ENCODE data around the gene SUSD3. TPM values are rescaled to one million over a fixed set of nuclear protein-coding genes. Genes with fewer than 3 reads are reported as not detected.

Gene SUSD3
- total and polyA plus RNA-seq, 10 of the 15 experiments (the other 5 are each of a cell fraction or from before 2014, with no cell fraction given): 2.5 to 92.0 (median 31.1) TPM

- no peak overlapping the region for H2AFZ ChIP-seq (ENCODE audit: control insufficient read depth, low read depth, low read length)
- ChIA-PET POLR2A (no interaction called here), SMC1A (ENCODE audit: uncharacterized antibody, unreplicated experiment) (no interaction called here), CTCF (no interaction called here), RAD21 (ENCODE audit: unreplicated experiment) (no interaction called here)
- FAIRE-seq (no peak), ATAC-seq (no peak), DNase-seq (ENCODE audit: low read depth, low spot score) (no peak)
- intact Hi-C loops (cut with micrococcal nuclease; ENCODE audit: unreplicated experiment) (no loop called here), in situ Hi-C loops (cut with MboI) (no loop called here)
- no peaks in the 10 kb centered on the region for H3K9me3 ChIP-seq (replicated peaks; ENCODE audit: control insufficient read depth, insufficient read depth, low read length)
- no TSS peak for BruUV-seq (replicated peaks)
- H3K4me3 ChIP-seq: no peak overlapping the region
- H3K27me3 ChIP-seq (replicated peaks in 1 of 2; ENCODE audit: control insufficient read depth in 2 of 2, insufficient read depth in 2 of 2, low read length in 1 of 2): no peaks in the 10 kb centered on the region
- no peak overlapping the region for H3K27ac ChIP-seq (ENCODE audit: control insufficient read depth, insufficient read depth)
- H3K9ac ChIP-seq (ENCODE audit: control insufficient read depth, insufficient read depth, low read length): no peak overlapping the region
- no peaks in the 10 kb centered on the region for H3K79me2 ChIP-seq (ENCODE audit: control insufficient read depth, insufficient read depth, low read length)
- no peaks in the 10 kb centered on the region for H4K20me1 ChIP-seq (ENCODE audit: control insufficient read depth, insufficient read depth)
- 15% methylated on average over 4 of the region's 4 CpGs for WGBS (ENCODE audit: insufficient coverage, insufficient replicate concordance, low lambda C conversion rate, missing lambda C conversion rate)
- H3K4me1 ChIP-seq (ENCODE audit: control insufficient read depth, insufficient read depth, low read length): peaks cover 8% of the 10 kb centered on the region
- H3K36me3 ChIP-seq (ENCODE audit: control insufficient read depth in 2 of 2, insufficient read depth in 2 of 2, low read length in 1 of 2): peaks cover 6 to 23% of the 10 kb centered on the region in 2 experiments; a peak in 3 of 4 replicates
- no peak overlapping the region for H3K4me2 ChIP-seq (ENCODE audit: control insufficient read depth, insufficient read depth)
- TF ChIP-seq TCF12 (IDR thresholded peaks at IDR 0.05; ENCODE audit: low read depth, low read length) (no peak), RFX5 (IDR thresholded peaks at IDR 0.05; ENCODE audit: low read depth, low read length) (no peak), SUZ12 (IDR thresholded peaks at IDR 0.05; ENCODE audit: unreplicated experiment) (no peak), USF1 (IDR thresholded peaks at IDR 0.05; ENCODE audit: borderline replicate concordance, extremely low read length, insufficient read depth, low read depth, low read length) (no peak), ZBTB40 (IDR thresholded peaks at IDR 0.05; ENCODE audit: borderline replicate concordance) (no peak), ZNF217 (IDR thresholded peaks at IDR 0.05) (no peak), CHD1 (IDR thresholded peaks at IDR 0.05; ENCODE audit: low read depth, low read length) (no peak), KAT2A (conservative IDR thresholded peaks at IDR 0.05; ENCODE audit: control insufficient read depth, low read depth, low read length) (no peak), MYB (IDR thresholded peaks at IDR 0.05; ENCODE audit: borderline replicate concordance, low read depth, low read length) (no peak), MTA2 (IDR thresholded peaks at IDR 0.05; ENCODE audit: low read depth) (no peak), PKNOX1 (IDR thresholded peaks at IDR 0.05) (no peak), TBL1XR1 (IDR thresholded peaks at IDR 0.05; ENCODE audit: low read depth, low read length) (no peak), ASH2L (IDR thresholded peaks at IDR 0.05; ENCODE audit: borderline replicate concordance, low read depth) (no peak), ZNF207 (IDR thresholded peaks at IDR 0.05; ENCODE audit: borderline replicate concordance) (no peak), CTCF (IDR thresholded peaks at IDR 0.05 in 2 of 3, conservative IDR thresholded peaks at IDR 0.05 in 1 of 3; ENCODE audit: control insufficient read depth in 2 of 3, extremely low read depth in 1 of 3, insufficient read depth in 1 of 3, low read depth in 3 of 3, low read length in 3 of 3) (no peak), PAX8 (IDR thresholded peaks at IDR 0.05) (no peak), CREM (IDR thresholded peaks at IDR 0.05; ENCODE audit: low read depth) (no peak)
Observed at GRCh38 chr9:93023521-93023815, 35.0 kb upstream of the SUSD3 start.
